Stimulated activated CD8-positive, alpha-beta memory T cell treated with anti-CD3 and anti-CD28 coated beads, Interleukin-15, amount 100 ng/mL, for 24 hours (primary cell): ENCODE measurements around the gene NSUN4.
"Not testable (repeated sequence)": the region's sequence is repeated elsewhere in the genome, so short reads cannot be mapped to it uniquely, and the experiment has no call there.

Experiments used
- DNase-seq: peaks from one replicate; pipeline ENCODE4 v3.0.0-alpha.2; 2020; ENCODE audit warnings: low read depth

The NSUN4 gene

DNA sequence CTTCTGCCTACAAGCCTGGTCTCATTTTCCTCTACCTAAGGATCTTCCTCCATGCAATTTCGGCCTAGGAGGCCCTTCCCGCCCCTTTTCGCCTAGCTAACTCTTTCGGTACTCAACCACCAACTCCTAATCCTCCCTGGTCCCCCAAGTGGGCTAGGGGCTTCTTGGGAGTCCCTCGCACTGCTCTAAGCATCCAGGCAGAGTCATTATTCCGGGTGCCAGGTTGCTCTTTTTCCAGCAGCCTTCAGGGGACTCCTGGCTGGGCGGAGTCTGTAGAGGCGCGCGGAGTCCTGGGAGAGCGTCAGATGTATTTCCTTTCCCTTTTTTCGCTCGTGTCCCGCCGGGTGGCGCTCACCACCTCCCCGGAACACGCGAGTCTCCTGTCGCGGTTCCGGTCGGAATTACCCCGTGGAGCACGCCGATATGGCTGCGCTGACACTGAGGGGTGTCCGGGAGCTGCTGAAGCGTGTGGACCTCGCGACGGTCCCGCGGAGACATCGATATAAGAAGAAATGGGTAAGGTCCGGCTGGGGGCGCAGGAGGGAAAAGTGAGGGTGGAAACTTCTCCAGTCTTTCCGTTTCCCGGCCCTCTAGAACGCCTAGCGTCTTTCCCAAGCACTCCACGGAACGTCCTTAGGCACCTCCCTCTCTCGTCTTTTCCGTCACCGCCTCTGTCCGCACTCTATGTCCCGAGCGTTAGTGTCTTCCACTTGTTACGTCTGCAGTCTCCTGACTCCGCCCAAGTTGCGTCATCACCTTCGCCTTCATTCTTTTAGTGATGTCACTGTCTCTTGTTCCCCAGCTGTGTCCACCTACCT, at the start of gene NSUN4:
TSS of gene NSUN4 (plus strand) at position 404 of the 818 bp plus-strand sequence. CDS start at position 424, 20 bp downstream.
- peak; percentile 61 for DNase-seq

DNA sequence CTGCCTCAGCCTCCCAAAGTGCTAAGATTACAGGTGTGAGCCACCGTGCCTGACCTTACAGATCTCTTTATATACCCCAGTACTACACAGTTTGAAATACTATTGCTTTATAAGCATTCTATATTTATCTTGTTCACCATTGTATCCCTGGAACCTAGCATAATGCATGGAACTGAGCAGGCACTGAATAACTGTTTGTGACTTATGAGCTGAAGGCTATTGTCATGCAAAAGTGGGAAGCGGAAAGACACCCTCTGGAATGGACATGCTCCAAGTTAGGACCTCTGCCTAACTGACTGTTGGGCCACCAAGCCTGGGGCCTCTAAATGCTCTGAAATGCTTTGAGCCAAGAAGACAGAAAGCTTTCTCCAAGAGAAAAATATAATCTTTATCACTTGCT, 45.3 kb upstream of the NSUN4 start:
- DNase-seq = no peak

DNA sequence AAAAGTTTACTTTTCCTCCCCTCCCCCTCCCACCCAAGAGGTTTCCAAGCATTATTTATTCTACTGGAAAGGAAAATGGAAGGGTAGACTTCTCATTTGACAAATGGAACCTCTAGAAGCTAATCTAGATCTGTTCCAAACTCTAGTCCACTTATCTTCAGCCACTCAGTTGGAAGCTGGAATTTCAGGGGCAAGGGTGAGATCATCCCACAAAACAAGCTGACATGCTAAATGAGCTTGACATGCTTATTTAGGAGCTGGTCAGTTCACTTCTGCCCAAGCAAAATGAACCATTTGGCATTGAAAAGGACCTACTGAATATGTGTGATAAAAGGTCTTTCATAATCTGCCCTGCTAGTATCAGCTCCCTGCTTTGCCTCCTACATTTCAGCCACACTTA, 42.2 kb upstream of the NSUN4 start:
- no peak for DNase-seq

DNA sequence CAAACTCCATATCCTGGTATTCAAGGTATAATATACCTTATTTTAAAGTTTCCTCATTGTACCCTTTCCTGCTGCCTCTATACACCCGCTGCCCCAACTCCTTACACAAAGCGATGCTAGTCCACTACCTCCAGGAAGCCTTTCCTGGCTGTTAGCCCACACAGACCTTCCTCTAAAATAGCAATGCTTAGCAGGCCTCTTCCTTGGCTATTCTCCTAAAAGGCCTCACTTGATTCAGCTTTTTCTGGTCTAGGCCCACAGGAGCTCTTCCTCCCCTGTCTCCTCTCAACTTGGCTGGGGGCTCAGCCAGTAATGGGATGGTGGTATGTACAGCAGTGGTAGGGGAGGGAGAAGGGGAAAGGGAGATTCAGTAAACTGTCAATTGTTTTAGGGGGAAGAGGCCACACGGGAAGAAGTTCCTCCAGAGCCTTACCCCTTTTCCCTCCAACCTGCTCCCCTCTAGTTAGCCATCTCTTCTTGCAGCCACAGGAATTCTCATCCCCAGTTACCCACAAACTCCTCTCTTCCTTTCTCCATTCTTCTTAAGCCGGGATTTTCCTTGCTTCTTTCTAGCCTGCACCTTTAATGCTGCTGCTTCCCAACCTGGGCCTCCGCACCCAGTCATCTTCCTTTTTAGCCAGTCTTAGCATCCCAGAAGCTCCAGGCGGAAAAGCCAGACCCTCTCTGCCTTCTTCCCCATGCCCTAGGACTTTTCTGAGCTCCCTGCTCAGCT, 39.8 kb upstream of the NSUN4 start:
- DNase-seq = no peak

DNA sequence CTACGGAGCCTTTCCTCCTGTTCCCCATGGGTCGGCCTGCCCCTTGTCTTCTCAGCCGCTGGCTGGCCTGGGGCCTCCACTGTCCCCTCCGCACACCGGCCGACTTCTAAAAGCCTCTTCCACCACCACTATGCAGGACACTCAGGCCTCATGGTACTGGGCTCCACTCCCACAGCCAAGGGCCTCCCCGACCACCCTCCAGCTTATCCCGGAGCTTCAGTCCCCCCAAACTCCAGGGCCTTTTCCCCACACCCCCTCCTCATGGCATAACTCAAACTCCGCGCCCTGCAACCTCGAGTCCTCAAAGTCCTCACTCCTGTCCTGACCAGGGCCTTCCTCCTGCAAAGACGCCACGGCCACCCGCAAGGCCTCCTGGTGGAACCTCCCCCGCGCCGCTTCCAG, 39.2 kb upstream of the NSUN4 start:
- DNase-seq = no peak

DNA sequence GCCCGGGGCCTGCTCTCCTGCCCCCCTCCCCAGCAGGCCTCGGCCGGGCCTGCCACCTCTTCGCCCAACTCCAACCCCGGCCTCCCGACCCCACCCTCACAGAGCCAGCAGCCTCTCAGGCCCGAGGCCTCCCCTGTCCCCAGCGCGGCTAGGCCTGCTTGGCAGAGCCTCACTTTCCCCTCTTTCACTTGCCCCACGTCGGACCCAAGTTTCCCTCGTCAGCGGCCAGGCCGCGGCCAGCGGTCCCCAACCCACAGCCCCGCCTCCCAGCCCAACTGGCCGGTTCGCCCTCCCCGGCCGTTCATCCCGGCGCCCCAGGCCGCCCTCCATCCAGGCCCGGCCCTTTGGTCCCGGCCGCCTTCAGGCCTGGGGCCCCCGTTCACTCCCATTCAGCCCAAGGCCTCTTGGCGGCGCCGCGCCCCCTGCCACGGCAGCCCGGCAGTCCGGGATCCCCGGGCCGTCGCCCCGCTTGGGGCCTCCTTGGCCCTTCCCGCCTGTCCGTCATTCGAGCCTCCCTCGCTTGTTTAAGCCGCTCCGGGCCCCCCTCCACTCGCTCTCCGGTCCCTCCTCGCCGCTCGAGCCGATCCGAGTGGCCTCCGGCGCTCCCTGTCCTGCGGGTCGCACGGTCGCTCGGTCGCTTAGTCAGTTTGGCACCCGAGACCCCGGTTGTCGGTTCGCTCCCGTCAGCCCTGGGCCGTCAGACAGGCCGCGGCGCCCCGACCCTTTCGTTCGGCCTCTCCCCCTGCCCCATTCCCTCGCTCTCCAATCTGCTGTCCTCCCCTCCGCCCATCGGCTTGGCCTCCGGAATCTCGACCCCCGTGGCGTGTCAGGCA, 38.6 kb upstream of the NSUN4 start:
- peak; percentile 21 for DNase-seq

DNA sequence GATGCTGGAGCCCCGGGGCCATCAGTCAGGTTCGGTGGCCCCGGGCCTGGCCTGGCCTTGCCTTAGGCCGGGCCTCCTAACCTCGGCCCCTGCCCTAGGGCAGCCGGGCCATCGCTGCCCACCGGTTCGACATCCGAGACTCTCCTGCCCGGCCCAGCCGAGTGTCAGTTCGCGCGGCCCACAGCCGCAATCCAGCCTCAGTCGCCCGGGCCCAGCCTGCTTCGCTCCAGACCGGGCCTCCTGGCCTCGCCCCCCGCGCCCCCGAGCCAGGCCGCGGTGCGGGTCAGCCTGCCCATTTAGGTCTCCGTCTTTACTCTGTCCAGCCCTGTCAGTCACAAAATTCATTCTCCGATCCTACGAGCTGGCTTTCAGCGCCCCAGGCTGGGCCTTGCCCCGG, 38.0 kb upstream of the NSUN4 start:
- peak; percentile 5 for DNase-seq

DNA sequence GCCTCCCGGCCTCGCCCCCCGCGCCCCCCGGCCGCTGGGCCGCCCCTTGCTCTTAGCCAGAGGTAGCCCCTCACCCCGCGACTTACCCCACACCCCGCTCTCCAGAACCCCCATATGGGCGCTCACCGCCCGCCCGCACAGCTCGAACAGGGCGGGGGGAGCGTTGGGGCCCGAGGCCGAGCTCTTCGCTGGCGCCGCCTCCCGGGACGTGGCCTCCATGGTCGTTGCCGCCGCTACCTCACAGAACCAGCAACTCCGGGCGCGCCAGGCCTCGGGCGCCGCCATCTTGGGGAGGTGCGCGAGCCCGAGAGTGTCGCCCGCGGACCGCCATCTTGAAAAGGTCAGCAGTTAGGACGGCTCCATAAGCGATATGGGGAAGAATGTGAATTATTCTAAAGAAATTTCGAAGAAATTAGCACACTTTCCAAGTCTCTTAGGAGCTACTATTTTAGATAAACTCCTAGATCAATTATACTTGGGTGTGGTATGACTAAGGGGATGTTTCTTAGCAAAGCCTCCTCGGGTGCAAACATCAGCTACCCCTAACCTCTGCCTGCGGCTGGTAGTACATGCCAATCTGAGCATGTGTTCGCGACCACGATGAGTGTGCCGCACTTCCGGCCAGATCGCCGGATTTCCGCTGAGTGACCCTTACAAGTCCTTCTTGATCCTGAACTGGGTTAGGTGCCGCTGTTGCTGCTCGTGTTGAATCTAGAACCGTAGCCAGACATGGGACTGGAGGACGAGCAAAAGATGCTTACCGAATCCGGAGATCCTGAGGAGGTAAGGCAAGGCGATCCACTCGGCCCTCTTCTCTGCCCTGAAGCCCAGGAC, 37.4 kb upstream of the NSUN4 start, which contains the start of the genes LRRC41 and UQCRH:
TSS of gene LRRC41 (minus strand) at position 579 of the 834 bp plus-strand sequence. CDS start at position 285, 294 bp downstream.
TSS of gene UQCRH (plus strand) at position 661 of the 834 bp plus-strand sequence. CDS start at position 730, 69 bp downstream.
- DNase-seq = peak; percentile 74

DNA sequence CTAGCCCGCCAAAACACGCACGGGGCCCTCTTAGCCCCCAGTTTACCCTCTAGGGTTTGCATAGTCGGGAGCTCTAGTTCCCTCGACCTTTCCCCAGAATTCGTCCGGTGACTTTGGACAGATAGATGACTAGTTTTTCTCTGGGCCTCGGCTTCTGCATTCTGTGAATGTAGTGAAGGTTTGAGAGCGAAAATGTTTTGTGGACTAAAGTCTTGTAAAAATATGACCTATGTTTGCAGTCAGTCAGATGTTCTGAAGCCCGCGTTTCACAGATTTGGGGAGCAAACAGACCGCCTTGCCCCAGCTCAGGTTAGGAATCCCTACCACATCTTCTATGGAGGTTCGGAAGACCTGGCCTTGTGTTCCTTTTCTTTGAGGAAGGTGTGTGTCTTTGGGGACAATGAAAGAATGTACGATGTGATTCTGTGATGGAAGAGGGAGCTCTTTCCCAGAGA, 36.7 kb upstream of the NSUN4 start:
- DNase-seq = no peak

DNA sequence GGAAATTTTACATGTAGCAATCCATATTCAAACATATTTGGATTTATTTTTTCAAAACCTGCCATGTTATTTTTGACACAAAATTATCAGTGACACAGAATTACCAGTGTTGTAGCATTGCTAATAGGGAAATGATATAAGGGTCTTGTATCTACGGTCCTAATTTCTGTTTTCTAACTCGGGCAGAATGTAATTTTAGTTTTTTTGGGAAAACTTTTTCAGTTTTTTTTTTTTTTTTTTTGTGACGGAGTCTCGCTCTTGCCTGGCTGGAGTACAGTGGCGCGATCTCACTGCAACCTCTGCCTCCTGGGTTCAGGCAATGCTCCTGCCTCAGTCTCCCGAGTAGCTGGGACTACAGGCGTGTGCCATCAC, 34.5 kb upstream of the NSUN4 start:
- no peak for DNase-seq

DNA sequence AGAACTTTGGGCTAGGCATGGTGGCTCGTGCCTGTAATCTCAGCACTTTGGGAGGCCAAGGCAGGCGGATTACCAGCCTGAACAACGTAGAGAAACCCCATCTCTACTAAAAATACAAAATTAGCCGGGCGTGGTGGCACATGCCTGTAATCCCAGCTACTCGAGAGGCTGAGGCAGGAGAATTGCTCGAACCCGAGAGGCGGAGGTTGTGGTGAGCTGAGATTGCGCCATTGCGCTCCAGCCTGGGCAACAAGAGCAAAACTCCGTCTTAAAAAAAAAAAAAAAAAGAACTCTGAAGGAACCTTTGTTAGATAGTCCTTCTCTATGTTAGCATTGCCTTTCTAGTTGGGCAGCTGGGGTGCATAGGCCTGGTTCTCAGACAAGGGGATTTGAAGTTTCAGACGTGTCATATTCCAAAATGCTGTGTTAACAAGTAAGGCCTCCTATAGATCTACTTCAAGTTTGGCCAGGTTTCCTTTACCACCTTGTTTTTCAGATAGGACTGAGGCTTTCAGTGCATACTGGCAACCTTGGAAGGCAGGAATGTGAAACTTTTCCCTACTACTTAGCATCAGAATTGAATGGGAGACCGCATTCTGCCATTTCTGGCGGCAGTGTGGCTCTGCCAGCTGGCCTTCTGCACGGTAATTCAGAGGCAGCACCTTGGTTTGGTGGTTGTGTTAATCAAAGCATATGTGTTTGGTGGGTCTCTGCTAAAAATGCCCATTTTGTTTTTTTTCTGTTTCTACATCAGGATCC, 31.0 kb upstream of the NSUN4 start:
- no peak for DNase-seq

DNA sequence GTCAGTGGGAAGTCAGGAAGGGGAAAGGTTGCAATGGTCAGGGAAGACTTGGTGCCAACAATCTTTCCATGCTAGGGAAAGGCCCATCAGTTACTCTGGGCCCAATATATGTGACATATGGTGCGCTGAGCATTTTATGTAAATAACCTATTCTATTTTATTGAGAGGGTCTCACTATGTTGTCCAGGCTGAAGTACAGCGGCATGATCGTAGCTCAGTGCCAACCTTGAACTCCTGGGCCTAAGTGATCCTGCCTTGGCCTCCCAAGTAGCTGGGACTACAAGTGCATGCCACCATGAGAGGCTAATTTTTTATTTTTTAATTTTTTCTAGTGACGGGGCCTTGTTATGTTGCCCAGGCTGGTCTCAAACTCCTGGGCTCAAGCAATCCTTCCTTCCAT, 30.3 kb upstream of the NSUN4 start:
- DNase-seq = no peak

DNA sequence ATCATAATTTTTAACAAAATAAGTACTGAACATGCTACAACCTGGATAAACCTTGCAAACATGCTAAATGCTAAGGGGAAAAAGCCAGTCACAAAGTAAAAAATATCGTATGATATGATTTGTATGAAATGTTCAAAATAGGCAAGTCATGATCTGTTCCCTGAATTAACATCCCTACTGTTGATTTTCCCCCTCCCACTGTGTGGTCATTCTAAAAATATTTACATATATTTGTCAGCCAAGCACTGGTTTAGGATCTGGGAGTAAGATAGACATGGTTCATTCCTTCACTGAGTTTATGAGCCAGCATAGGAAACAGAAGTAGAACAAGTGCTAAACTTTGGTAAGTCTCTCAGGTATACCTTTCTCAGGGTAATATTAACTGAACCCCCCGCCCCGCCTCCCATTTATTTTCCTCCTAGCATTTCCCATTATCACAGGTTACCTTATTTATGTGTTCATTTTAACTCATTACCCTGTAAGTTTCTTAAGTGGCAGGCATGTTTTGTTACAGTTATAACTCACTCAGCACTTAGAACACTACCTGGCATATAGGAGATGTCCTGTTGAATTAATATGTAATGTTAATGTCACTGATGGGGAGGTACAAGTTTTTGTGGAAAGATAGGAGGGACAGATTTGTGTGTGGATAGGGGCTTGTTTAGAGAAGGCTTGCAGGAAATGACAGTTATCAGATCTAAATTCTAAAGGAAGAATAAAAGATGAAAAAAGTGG, 24.8 kb upstream of the NSUN4 start:
- DNase-seq = no peak

DNA sequence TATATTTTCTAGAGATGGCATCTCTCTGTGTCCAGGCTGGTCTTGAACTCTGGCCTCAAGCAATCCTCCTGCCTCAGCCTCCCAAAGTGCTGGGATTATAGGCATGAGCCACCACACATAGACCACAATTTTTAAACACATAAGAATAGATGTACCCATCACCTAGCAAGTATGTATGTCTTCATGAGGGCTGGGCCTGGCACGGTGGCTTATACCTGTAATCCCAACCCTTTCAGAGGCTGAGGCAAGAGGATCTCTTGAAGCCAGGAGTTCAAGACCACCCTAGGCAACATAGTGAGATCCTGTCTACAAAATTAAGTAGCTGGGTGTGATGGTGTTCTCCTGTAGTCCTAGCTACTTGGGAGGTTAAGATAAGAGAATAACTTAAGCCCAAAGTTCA, 23.3 kb upstream of the NSUN4 start:
- DNase-seq = no peak

DNA sequence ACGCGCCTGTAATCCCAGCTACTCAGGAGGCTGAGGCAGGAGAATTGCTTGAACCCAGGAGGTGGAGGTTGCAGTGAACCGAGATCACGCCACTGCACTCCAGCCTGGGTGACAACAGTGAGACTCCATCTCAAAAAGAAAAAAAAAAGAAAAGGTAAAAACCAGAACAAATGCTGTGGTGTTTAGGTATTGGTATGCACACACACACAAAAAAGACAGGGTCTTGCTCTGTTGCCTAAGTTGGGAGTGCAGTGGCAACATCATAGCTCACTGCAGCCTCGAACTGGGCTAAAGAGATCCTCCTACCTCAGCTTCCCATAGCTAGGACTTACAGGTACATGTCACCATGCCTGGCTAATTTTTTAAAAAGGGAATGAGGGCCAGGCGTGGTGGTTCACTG, 21.3 kb upstream of the NSUN4 start:
- DNase-seq = not testable (repeated sequence)

DNA sequence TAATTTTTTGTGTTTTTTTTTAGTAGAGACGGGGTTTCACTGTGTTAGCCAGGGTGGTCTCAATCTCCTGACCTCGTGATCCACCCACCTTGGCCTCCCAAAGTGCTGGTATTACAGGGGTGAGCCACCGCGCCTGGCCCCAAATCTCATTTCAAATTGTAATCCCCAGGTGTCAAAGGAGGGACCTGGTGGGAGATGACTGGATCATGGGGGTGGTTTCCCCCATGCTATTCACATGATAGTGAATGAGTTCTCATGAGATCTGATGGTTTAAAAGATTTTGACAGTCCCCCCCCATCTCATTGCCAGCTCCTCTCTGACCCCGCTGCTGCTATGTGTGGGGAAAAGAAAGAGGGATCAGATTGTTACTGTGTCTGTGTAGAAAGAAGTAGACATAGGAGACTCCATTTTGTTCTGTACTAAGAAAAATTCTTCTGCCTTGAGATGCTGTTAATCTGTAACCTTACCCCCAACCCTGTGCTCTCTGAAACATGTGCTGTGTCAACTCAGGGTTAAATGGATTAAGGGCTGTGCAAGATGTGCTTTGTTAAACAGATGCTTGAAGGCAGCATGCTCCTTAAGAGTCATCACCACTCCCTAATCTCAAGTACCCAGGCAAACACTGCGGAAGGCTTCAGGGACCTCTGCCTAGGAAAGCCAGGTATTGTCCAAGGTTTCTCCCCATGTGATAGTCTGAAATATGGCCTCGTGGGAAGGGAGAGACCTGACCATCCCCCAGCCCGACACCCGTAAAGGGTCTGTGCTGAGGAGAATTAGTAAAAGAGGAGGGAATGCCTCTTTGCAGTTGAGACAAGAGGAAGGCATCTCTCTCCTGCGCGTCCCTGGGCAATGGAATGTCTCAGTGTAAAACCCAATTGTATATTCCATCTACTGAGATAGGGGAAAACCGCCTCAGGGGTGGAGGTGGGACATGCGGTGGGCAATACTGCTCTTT, 20.4 kb upstream of the NSUN4 start:
- DNase-seq = not testable (repeated sequence)

DNA sequence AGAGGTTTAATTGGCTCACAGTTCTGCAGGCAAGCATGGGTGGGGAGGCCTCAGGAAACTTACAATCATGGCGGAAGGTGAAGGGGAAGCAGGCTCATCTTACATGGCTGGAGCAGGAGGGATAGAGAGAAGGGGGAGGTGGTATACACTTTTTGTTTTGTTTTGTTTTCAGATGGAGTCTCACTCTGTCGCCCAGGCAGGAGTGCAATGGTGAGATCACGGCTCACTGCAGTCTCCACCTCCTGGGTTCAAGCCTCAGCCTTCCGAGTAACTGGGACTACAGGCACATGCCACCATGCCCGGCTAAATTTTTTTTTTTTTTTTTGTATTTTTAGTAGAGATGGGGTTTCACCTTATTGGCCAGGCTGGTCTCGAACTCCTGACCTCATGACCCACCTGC, 18.4 kb upstream of the NSUN4 start:
- DNase-seq = not testable (repeated sequence)

DNA sequence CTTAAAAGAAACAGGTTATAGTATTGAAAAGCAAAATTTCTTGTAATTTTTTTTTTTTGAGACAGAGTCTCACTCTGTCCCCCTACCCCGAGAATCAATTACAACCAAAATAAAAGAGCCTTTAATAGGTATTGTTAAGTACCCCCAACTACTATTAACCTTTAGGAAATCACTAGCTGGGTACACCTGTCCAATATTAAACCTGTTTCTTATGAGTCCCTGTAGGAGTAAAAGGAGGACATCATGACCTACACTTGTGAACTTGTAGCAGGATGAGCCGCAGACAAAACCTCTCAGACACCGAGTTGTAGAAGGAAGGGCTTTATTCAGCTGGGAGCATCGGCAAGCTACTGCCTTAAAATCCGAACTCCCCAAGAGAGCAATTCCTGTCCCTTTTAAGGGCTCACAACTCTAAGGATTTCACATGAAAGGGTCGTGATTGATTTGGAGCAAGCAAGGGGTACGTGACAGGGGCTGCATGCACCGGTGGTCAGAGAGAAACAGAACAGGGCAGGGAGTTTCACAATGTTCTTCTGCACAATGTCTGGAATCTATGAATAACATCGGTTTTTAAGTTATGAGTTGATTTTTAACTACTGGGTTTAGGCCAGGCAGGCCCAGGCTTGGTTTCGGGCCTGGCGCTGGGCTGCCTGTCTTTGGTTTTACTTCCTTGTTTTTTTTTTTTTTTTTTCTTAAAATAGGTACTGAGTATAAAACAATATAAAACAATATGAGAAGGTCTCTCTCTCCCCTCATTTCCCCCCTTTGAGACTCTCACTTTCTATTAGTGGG, 15.1 kb upstream of the NSUN4 start:
- not testable (repeated sequence) for DNase-seq
